PC-9 (cell line): ENCODE results near the gene FBF1. TPM values are rescaled to one million over a fixed set of nuclear protein-coding genes. Genes with fewer than 3 reads are reported as not detected.

Experiments used
- BruUV-seq: library from RNA; stranded (reverse); fragments of 400-500 nt; replicated peaks from 2 replicates; lab custom pipeline; 2021; lab: Mats Ljungman, UMichigan
- CTCF ChIA-PET: fragments of 300-600 bp; sonication (Branson Sonifier 250); formaldehyde crosslinking; loops from one replicate; lab custom pipeline; 2022; ENCODE audit warnings: antibody characterized with exemption; lab: Charles Lee
- POLR2A ChIA-PET: fragments of 300-600 bp; sonication (Branson Sonifier 250); formaldehyde crosslinking; loops from one replicate; lab custom pipeline; 2022; ENCODE audit warnings: antibody characterized with exemption; ENCODE audit not compliant: unreplicated experiment; lab: Charles Lee
- DNase-seq, 2 experiments: peaks; one replicate each; pipeline versions ENCODE4 v3.0.0 to v3.0.0-alpha.2; 2015 to 2022; ENCODE audit warnings: mixed read lengths in 1 of 2
- H2AFZ ChIP-seq: fragments of 200-600 bp; sonication (generic); 2 replicates; pipeline ENCODE4 v1.8.1; 2017; ENCODE audit warnings: antibody characterized with exemption
- H3F3A ChIP-seq: fragments of 200-600 bp; sonication (generic); 2 replicates; pipeline ENCODE4 v1.8.1; 2017; ENCODE audit warnings: antibody characterized with exemption, mild to moderate bottlenecking, low read depth; ENCODE audit not compliant: insufficient read depth
- H3K27ac ChIP-seq: fragments of 200-600 bp; sonication (generic); 2 replicates; pipeline ENCODE4 v1.6.1; 2016; ENCODE audit warnings: mixed run types
- H3K27me3 ChIP-seq: fragments of 200-600 bp; sonication (generic); 2 replicates; pipeline ENCODE4 v1.6.1; 2016; ENCODE audit warnings: low read depth, mixed run types; ENCODE audit not compliant: insufficient read depth
- H3K36me3 ChIP-seq: fragments of 200-600 bp; sonication (generic); 2 replicates; pipeline ENCODE4 v1.6.1; 2016; ENCODE audit warnings: low read depth, mixed run types
- H3K4me1 ChIP-seq: fragments of 200-600 bp; sonication (generic); replicated peaks from 2 replicates; pipeline ENCODE4 v1.6.1; 2016; ENCODE audit warnings: mixed run types; ENCODE audit not compliant: insufficient read depth
- H3K4me2 ChIP-seq: fragments of 200-600 bp; sonication (generic); 2 replicates; pipeline ENCODE4 v1.6.1; 2017; ENCODE audit warnings: mixed run types
- H3K4me3 ChIP-seq: fragments of 200-600 bp; sonication (generic); 2 replicates; pipeline ENCODE4 v1.6.1; 2016; ENCODE audit warnings: mixed run types
- H3K79me2 ChIP-seq: fragments of 200-600 bp; sonication (generic); 2 replicates; pipeline ENCODE4 v1.6.1; 2017; ENCODE audit warnings: low read depth, mixed run types
- H3K9me2 ChIP-seq: fragments of 200-600 bp; sonication (generic); 2 replicates; pipeline ENCODE4 v1.8.1; 2017; ENCODE audit warnings: mild to moderate bottlenecking; ENCODE audit not compliant: insufficient read depth
- H3K9me3 ChIP-seq: fragments of 200-600 bp; sonication (generic); 2 replicates; pipeline ENCODE4 v1.8.1; 2016; ENCODE audit warnings: low read depth; ENCODE audit not compliant: insufficient read depth
- H4K20me1 ChIP-seq: fragments of 200-600 bp; sonication (generic); 2 replicates; pipeline ENCODE4 v1.8.1; 2017; ENCODE audit not compliant: insufficient read depth
- EZH2 ChIP-seq: fragments of 200-600 bp; sonication (generic); IDR thresholded peaks from 2 replicates; pipeline ENCODE4 v1.8.0; 2017; ENCODE audit warnings: antibody characterized with exemption, low read depth
- intact Hi-C: fragments of 100-400 bp; cut with micrococcal nuclease; formaldehyde crosslinking; loops from one replicate; pipeline ENCODE4 v1.10.0; 2022; ENCODE audit not compliant: unreplicated experiment
- total RNA-seq: library from RNA; stranded (reverse); gene quantifications from 2 replicates; pipeline ENCODE4 v1.2.3, GENCODE V29; 2021
- TF ChIP-seq, protein P1 (sequence below): fragments of 200-600 bp; sonication (generic); conservative IDR thresholded peaks from 2 replicates; pipeline ENCODE4 v1.6.1; 2017; ENCODE audit warnings: mixed run types, antibody characterized with exemption, mild to moderate bottlenecking, moderate library complexity

FBF1 gene
- total RNA-seq, 1 experiment from 2014 or later, result 22.5 TPM

DNA sequence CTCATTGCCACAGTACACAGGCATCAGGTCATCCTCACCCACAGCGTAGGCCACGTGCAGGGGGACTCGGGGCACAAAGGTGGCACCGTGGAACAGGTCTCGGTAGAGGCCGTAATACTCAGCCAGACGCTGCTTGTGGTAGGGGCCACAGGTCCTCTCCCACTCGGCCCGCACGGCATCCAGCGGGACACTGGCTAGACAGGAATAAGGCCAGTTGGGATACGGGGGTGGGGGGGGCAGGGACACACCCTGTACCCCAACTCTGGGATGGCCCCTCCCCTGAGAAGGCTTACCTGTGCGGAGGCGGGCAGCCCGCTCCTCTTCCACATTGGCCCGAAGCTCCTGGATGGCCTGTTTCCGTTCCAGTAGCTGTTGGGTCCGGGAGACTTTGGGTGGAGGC is 39.1 kb downstream of the FBF1 start:
- Histone ChIP-seq H3K79me2 (peaks cover 28% of the 10 kb centered on the region), H3K4me3 (no peak overlapping the region), H3F3A (peaks cover 36% of the 10 kb centered on the region; the same call in 1 of the 2 replicates), H3K9me2 (no peaks in the 10 kb centered on the region), H3K36me3 (peaks cover 14% of the 10 kb centered on the region; the same call in 1 of the 2 replicates), H3K9me3 (no peaks in the 10 kb centered on the region), H3K27me3 (no peaks in the 10 kb centered on the region), H4K20me1 (no peaks in the 10 kb centered on the region), H3K4me2 (no peak overlapping the region), H3K4me1 (peaks cover 12% of the 10 kb centered on the region), H2AFZ (no peak overlapping the region), H3K27ac (no peak overlapping the region)
- ChIA-PET CTCF (no interaction called here), POLR2A (interaction anchor here (0.9 kb wide), 1 partner anchor 46 kb away, joined by 4 read pairs; the partner anchor contains the start of gene WBP2)
- intact Hi-C loops, result loop anchor here (10.0 kb wide), 2 partner anchors 203 to 373 kb away; partner anchors contain the start of gene EXOC7
- TF ChIP-seq, protein P1, sequence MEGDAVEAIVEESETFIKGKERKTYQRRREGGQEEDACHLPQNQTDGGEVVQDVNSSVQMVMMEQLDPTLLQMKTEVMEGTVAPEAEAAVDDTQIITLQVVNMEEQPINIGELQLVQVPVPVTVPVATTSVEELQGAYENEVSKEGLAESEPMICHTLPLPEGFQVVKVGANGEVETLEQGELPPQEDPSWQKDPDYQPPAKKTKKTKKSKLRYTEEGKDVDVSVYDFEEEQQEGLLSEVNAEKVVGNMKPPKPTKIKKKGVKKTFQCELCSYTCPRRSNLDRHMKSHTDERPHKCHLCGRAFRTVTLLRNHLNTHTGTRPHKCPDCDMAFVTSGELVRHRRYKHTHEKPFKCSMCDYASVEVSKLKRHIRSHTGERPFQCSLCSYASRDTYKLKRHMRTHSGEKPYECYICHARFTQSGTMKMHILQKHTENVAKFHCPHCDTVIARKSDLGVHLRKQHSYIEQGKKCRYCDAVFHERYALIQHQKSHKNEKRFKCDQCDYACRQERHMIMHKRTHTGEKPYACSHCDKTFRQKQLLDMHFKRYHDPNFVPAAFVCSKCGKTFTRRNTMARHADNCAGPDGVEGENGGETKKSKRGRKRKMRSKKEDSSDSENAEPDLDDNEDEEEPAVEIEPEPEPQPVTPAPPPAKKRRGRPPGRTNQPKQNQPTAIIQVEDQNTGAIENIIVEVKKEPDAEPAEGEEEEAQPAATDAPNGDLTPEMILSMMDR, result no peak
- no peak for TF ChIP-seq EZH2
- DNase-seq, result no peak
- no TSS peak for BruUV-seq

GRCh38 chr17:75900691-75901533 is 39.9 kb downstream of the FBF1 start:
- Histone ChIP-seq H3K27me3 (no peaks in the 10 kb centered on the region), H3K4me3 (no peak overlapping the region), H3K79me2 (peaks cover 29% of the 10 kb centered on the region), H3K4me1 (peaks cover 12% of the 10 kb centered on the region), H3K36me3 (peaks cover 14% of the 10 kb centered on the region; the same call in 1 of the 2 replicates), H3K27ac (no peak overlapping the region), H3K9me3 (no peaks in the 10 kb centered on the region), H3K9me2 (no peaks in the 10 kb centered on the region), H3F3A (peaks cover 29% of the 10 kb centered on the region; the same call in 1 of the 2 replicates), H4K20me1 (no peaks in the 10 kb centered on the region), H3K4me2 (no peak overlapping the region), H2AFZ (no peak overlapping the region)
- CTCF ChIA-PET, result interaction anchor here (0.5 kb wide), 1 partner anchor 128 kb away, joined by 10 read pairs; no protein-coding TSS in a partner anchor
- POLR2A ChIA-PET, result no interaction called here
- intact Hi-C loops, result loop anchor here (10.0 kb wide), 2 partner anchors 204 to 374 kb away; partner anchors contain the start of gene EXOC7
- DNase-seq, result no peak
- TF ChIP-seq, protein P1, result no peak
- TF ChIP-seq EZH2, result no peak
- BruUV-seq, result no TSS peak

GRCh38 chr17:75899767-75900468 is 40.9 kb downstream of the FBF1 start:
- BruUV-seq, result no TSS peak
- peaks cover 14% of the 10 kb centered on the region; the same call in 1 of the 2 replicates for H3K36me3 ChIP-seq
- no peak overlapping the region for H3K4me3 ChIP-seq
- no peak for TF ChIP-seq EZH2
- TF ChIP-seq, protein P1, result no peak
- H3K4me2 ChIP-seq, result no peak overlapping the region
- no peaks in the 10 kb centered on the region for H3K27me3 ChIP-seq
- no peaks in the 10 kb centered on the region for H4K20me1 ChIP-seq
- H3K27ac ChIP-seq, result no peak overlapping the region
- peaks cover 28% of the 10 kb centered on the region; the same call in 1 of the 2 replicates for H3F3A ChIP-seq
- no peak overlapping the region for H2AFZ ChIP-seq
- ChIA-PET CTCF (interaction anchor here (0.5 kb wide), 1 partner anchor 127 kb away, joined by 10 read pairs; no protein-coding TSS in a partner anchor), POLR2A (no interaction called here)
- peaks cover 39% of the 10 kb centered on the region for H3K79me2 ChIP-seq
- peaks cover 16% of the 10 kb centered on the region for H3K4me1 ChIP-seq
- no peak for DNase-seq
- intact Hi-C loops, result loop anchor here (10.0 kb wide), 2 partner anchors 205 to 375 kb away; partner anchors contain the start of gene EXOC7
- H3K9me3 ChIP-seq, result no peaks in the 10 kb centered on the region
- H3K9me2 ChIP-seq, result no peaks in the 10 kb centered on the region
